Neural cell (in vitro differentiated cells): ENCODE data around the gene MRPS22. TPM values are rescaled to one million over a fixed set of nuclear protein-coding genes. Genes with fewer than 3 reads are reported as not detected.

Experiments used
- H2AFZ ChIP-seq: fragments of 200-600, 300-800 bp; sonication (generic), shearing (Covaris generic); 2 replicates; pipeline ENCODE4 v1.6.0; 2014; ENCODE audit warnings: low read depth, mild to moderate bottlenecking, antibody characterized with exemption, low read length, moderate library complexity
- H3F3A ChIP-seq: fragments of 200-600 bp; shearing (Covaris generic); 2 replicates; pipeline ENCODE4 v1.6.1; 2016; ENCODE audit warnings: mild to moderate bottlenecking, moderate library complexity, mixed read lengths, antibody characterized with exemption, low read length; ENCODE audit not compliant: insufficient read depth, poor library complexity, severe bottlenecking
- H3K27ac ChIP-seq: fragments of 200-600, 300-800 bp; sonication (generic), shearing (Covaris generic); 2 replicates; pipeline ENCODE4 v1.5.1; 2014; ENCODE audit warnings: mild to moderate bottlenecking, low read length, moderate library complexity
- H3K27me3 ChIP-seq: fragments of 300-800, 200-600 bp; sonication (generic), shearing (Covaris generic); 2 replicates; pipeline ENCODE4 v1.6.0; 2014; ENCODE audit warnings: mild to moderate bottlenecking, low read depth, low read length, moderate library complexity; ENCODE audit not compliant: insufficient read depth
- H3K36me3 ChIP-seq: fragments of 300-800, 200-600 bp; sonication (generic), shearing (Covaris generic); 2 replicates; pipeline ENCODE4 v1.5.1; 2014; ENCODE audit warnings: mild to moderate bottlenecking, antibody characterized with exemption, low read length, moderate library complexity; ENCODE audit not compliant: insufficient read depth
- H3K4me2 ChIP-seq: fragments of 300-800, 200-600 bp; sonication (generic), shearing (Covaris generic); 2 replicates; pipeline ENCODE4 v1.6.0; 2014; ENCODE audit warnings: mild to moderate bottlenecking, low read length
- H3K4me3 ChIP-seq: fragments of 300-800, 200-600 bp; sonication (generic), shearing (Covaris generic); 2 replicates; pipeline ENCODE4 v1.5.1; 2014; ENCODE audit warnings: mild to moderate bottlenecking, low read length, moderate library complexity
- H3K79me2 ChIP-seq: fragments of 200-600 bp; shearing (Covaris generic); replicated peaks from 2 replicates; pipeline ENCODE4 v1.6.0; 2014; ENCODE audit warnings: mild to moderate bottlenecking, low read length, moderate library complexity; ENCODE audit not compliant: insufficient read depth
- H3K9ac ChIP-seq: fragments of 300-800, 200-600 bp; sonication (generic), shearing (Covaris generic); 2 replicates; pipeline ENCODE4 v1.6.1; 2016; ENCODE audit warnings: mild to moderate bottlenecking, low read length, mixed read lengths
- H3K9me2 ChIP-seq: fragments of 200-600 bp; shearing (Covaris generic); 2 replicates; pipeline ENCODE4 v1.6.1; 2016; ENCODE audit warnings: mild to moderate bottlenecking, low read length, mixed read lengths; ENCODE audit not compliant: insufficient read depth
- H3K9me3 ChIP-seq: fragments of 200-600, 300-800 bp; sonication (generic), shearing (Covaris generic); 2 replicates; pipeline ENCODE4 v1.6.1; 2016; ENCODE audit warnings: mild to moderate bottlenecking, mixed run types, low read length, moderate library complexity, mixed read lengths
- H4K20me1 ChIP-seq: fragments of 200-600 bp; shearing (Covaris generic); 2 replicates; pipeline ENCODE4 v1.6.1; 2016; ENCODE audit warnings: mild to moderate bottlenecking, mixed run types; ENCODE audit not compliant: insufficient read depth
- CTCF ChIP-seq: fragments of 450-650 bp; IDR thresholded peaks from 2 replicates; pipeline ENCODE4 v1.5.1; 2014; ENCODE audit warnings: antibody characterized with exemption, mild to moderate bottlenecking, moderate library complexity; ENCODE audit not compliant: poor library complexity, severe bottlenecking
- EP300 ChIP-seq: fragments of 450-650 bp; conservative IDR thresholded peaks from 2 replicates; pipeline ENCODE4 v1.6.1; 2014; ENCODE audit warnings: antibody characterized with exemption, mild to moderate bottlenecking, moderate library complexity; ENCODE audit not compliant: poor library complexity, severe bottlenecking
- EZH2 ChIP-seq: fragments of 200-600, 300-800 bp; shearing (Covaris generic), sonication (generic); IDR thresholded peaks from 2 replicates; pipeline ENCODE4 v1.6.1; 2014; ENCODE audit warnings: antibody characterized with exemption, low read length, borderline replicate concordance, mild to moderate bottlenecking; ENCODE audit not compliant: insufficient read depth, poor library complexity, severe bottlenecking
- MXI1 ChIP-seq: fragments of 450-650 bp; conservative IDR thresholded peaks from 2 replicates; pipeline ENCODE4 v1.6.1; 2014; ENCODE audit warnings: antibody characterized with exemption, mild to moderate bottlenecking; ENCODE audit not compliant: poor library complexity, severe bottlenecking
- POLR2AphosphoS5 ChIP-seq: IDR thresholded peaks from 2 replicates; pipeline ENCODE4 v1.6.1; 2012
- RAD21 ChIP-seq: fragments of 450-650 bp; conservative IDR thresholded peaks from 2 replicates; pipeline ENCODE4 v1.6.1; 2014; ENCODE audit warnings: antibody characterized with exemption, mild to moderate bottlenecking, moderate library complexity
- REST ChIP-seq: IDR thresholded peaks from 2 replicates; pipeline ENCODE4 v1.6.1; 2012; ENCODE audit warnings: borderline replicate concordance
- SMC3 ChIP-seq: fragments of 450-650 bp; conservative IDR thresholded peaks from 2 replicates; pipeline ENCODE4 v1.6.1; 2014; ENCODE audit warnings: antibody characterized with exemption, mild to moderate bottlenecking, moderate library complexity; ENCODE audit not compliant: poor library complexity
- TAF1 ChIP-seq: IDR thresholded peaks from 2 replicates; pipeline ENCODE4 v1.6.1; 2012; ENCODE audit warnings: low read depth
- polyA plus RNA-seq: library from polyadenylated mRNA; depleted of rRNA; stranded (reverse); fragments of >200 nt; gene quantifications from 2 replicates; pipeline ENCODE4 v1.2.3, GENCODE V29; 2014

MRPS22 gene
- polyA plus RNA-seq, 1 donor from 2014 or later: 80.7 TPM

- no peak overlapping the region for H3K4me2 ChIP-seq
- no peaks in the 10 kb centered on the region for H3F3A ChIP-seq
- no peak overlapping the region for H3K9ac ChIP-seq
- no peaks in the 10 kb centered on the region for H3K36me3 ChIP-seq
- no peaks in the 10 kb centered on the region for H3K79me2 ChIP-seq
- H4K20me1 ChIP-seq: no peaks in the 10 kb centered on the region
- H3K9me2 ChIP-seq: no peaks in the 10 kb centered on the region
- no peak overlapping the region for H3K27ac ChIP-seq
- no peak for TF ChIP-seq EZH2
- no peak overlapping the region for H3K4me3 ChIP-seq
- no peaks in the 10 kb centered on the region for H3K27me3 ChIP-seq
- H3K9me3 ChIP-seq: no peaks in the 10 kb centered on the region
- H2AFZ ChIP-seq: no peak overlapping the region
Observed at GRCh38 chr3:139323146-139323545, 20.7 kb upstream of the MRPS22 start.

GRCh38 chr3:139324456-139324855 lies 19.4 kb upstream of the MRPS22 start:
- H3K4me2 ChIP-seq: no peak overlapping the region
- TF ChIP-seq RAD21 (no peak), EZH2 (no peak), SMC3 (no peak), REST (no peak), POLR2AphosphoS5 (no peak), CTCF (no peak), MXI1 (no peak), TAF1 (no peak), EP300 (no peak)
- H3K9me3 ChIP-seq: no peaks in the 10 kb centered on the region
- no peak overlapping the region for H3K9ac ChIP-seq
- no peaks in the 10 kb centered on the region for H3K79me2 ChIP-seq
- H3F3A ChIP-seq: no peaks in the 10 kb centered on the region
- no peaks in the 10 kb centered on the region for H3K9me2 ChIP-seq
- H3K27ac ChIP-seq: no peak overlapping the region
- H3K4me3 ChIP-seq: no peak overlapping the region
- no peak overlapping the region for H2AFZ ChIP-seq
- no peaks in the 10 kb centered on the region for H4K20me1 ChIP-seq
- no peaks in the 10 kb centered on the region for H3K27me3 ChIP-seq
- no peaks in the 10 kb centered on the region for H3K36me3 ChIP-seq

GRCh38 chr3:139325551-139325950 lies 18.3 kb upstream of the MRPS22 start:
- no peaks in the 10 kb centered on the region for H4K20me1 ChIP-seq
- no peak overlapping the region for H2AFZ ChIP-seq

More at GRCh38 chr3:139325551-139325950, 18.3 kb upstream of the MRPS22 start:
- no peak overlapping the region for H3K4me2 ChIP-seq
- peaks cover 8% of the 10 kb centered on the region for H3K27me3 ChIP-seq
- no peaks in the 10 kb centered on the region for H3F3A ChIP-seq
- H3K9me2 ChIP-seq: no peaks in the 10 kb centered on the region
- no peaks in the 10 kb centered on the region for H3K79me2 ChIP-seq
- no peak for TF ChIP-seq CTCF
- no peak for TF ChIP-seq SMC3
- TF ChIP-seq MXI1: no peak
- no peak for TF ChIP-seq TAF1
- no peak for TF ChIP-seq EZH2
- TF ChIP-seq EP300: no peak
- TF ChIP-seq REST: no peak
- no peak overlapping the region for H3K9ac ChIP-seq
- no peaks in the 10 kb centered on the region for H3K36me3 ChIP-seq
- no peak overlapping the region for H3K4me3 ChIP-seq
- H3K9me3 ChIP-seq: no peaks in the 10 kb centered on the region
- no peak overlapping the region for H3K27ac ChIP-seq
